GM12873 (cell line): ENCODE results near the gene RBM12.

Experiments
- CTCF ChIP-seq: IDR thresholded peaks from 2 replicates; pipeline ENCODE4 v1.5.1; 2012; ENCODE audit warnings: low read depth, mild to moderate bottlenecking, moderate library complexity, low read length, control low read depth; ENCODE audit not compliant: insufficient read depth; ENCODE audit errors: missing control alignments

The RBM12 gene

GRCh38 chr20:35664466-35665206 is at the start of gene RBM12, which contains the start of gene CPNE1:
Gene RBM12 (minus strand): TSS chr20:35664900. CDS start chr20:35655322, 9,578 bp downstream.
Gene CPNE1 (minus strand): TSS chr20:35664900. CDS start chr20:35632923, 31,977 bp downstream.
- no peak for TF ChIP-seq CTCF

DNA sequence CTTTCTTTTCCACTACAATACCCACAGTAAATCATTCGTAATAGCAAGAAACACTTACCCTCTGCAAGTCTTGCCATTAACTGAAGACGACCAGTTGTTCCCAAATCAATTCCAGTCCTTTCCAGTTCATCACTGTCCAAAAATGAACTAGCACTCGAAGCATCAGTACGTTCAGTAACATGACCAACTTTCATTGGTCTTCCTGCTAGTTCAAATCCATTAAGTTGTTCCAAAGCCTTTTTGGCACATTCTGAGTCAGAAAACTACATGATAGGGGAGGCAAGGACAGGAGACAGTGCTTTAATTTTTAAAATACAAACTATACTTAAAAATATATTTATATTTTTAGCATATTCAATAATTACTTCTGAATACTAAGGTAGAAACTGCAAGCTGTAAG is 49.4 kb upstream of the RBM12 start:
- no peak for TF ChIP-seq CTCF

GRCh38 chr20:35711588-35712209 is 47.0 kb upstream of the RBM12 start:
- TF ChIP-seq CTCF: no peak

- TF ChIP-seq CTCF: no peak
These were observed 46.3 kb upstream of the RBM12 start for GRCh38 chr20:35710884-35711587.

- TF ChIP-seq CTCF: no peak
These were observed 45.3 kb upstream of the RBM12 start for GRCh38 chr20:35710039-35710438.

DNA sequence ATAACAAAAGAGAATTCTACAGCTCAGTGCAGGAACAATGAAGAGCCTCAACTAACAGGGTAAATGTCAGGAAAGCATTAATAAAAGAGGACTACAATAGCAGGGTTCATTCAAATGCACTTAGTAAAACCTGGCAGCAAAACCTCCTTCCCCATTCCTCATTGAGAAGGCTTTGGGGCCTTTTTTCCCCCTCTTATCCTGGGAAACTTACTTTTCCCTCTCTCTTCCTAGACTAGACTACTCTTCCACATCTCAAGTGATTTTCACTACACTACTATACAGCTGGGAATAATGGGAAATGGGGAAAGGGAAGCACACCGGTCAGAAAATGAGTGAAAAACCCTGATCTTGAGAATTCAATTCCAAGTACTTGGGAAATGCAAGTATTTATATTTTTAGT is 44.6 kb upstream of the RBM12 start:
- no peak for TF ChIP-seq CTCF

DNA sequence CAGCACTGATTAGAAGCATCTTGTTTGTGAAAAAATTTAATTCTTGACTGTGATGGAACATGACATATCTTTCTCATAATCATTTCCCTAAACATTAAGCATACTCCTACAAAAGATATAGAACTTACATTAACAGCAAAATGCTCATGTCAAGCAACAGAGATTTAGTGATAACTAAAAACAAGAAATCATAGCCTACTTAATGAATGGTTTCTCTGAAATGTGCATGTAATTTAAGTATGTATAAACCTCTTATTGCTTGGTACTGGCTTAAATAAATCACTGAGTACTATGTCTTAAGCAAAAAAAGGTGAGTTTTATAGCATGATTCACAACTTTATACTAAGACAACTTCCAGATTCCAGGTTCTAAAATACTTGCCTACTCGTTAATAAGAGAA is 43.8 kb upstream of the RBM12 start:
- no peak for TF ChIP-seq CTCF
